Activated naive CD8-positive, alpha-beta T cell treated with anti-CD3 and anti-CD28 coated beads for 36 hours (primary cell): ENCODE data around the gene HAUS7. TPM values are rescaled to one million over a fixed set of nuclear protein-coding genes. Genes with fewer than 3 reads are reported as not detected.
"Not testable (repeated sequence)": the region's sequence is repeated elsewhere in the genome, so short reads cannot be mapped to it uniquely, and the experiment has no call there.

ENCODE experiments used
- DNase-seq: peaks from one replicate; pipeline ENCODE4 v3.0.0; 2021
- H3K27ac Mint-ChIP-seq: one replicate; pipeline ENCODE4 v1.8.0; 2022; ENCODE audit warnings: mild to moderate bottlenecking, moderate library complexity, mixed read lengths
- H3K27me3 Mint-ChIP-seq: one replicate; pipeline ENCODE4 v1.8.0; 2022; ENCODE audit warnings: mild to moderate bottlenecking, mixed read lengths
- H3K36me3 Mint-ChIP-seq: one replicate; pipeline ENCODE4 v1.8.0; 2021; ENCODE audit warnings: mild to moderate bottlenecking, mixed read lengths
- H3K4me1 Mint-ChIP-seq: one replicate; pipeline ENCODE4 v1.8.0; 2021; ENCODE audit warnings: mixed read lengths
- H3K4me3 Mint-ChIP-seq: one replicate; pipeline ENCODE4 v1.8.0; 2022; ENCODE audit warnings: mild to moderate bottlenecking, moderate library complexity, mixed read lengths
- H3K9me3 Mint-ChIP-seq: one replicate; pipeline ENCODE4 v1.8.0; 2022; ENCODE audit warnings: mixed read lengths
- total RNA-seq, 2 experiments: library from RNA; stranded (reverse); gene quantifications; one replicate each; pipeline ENCODE4 v1.2.3, GENCODE V29; 2021

HAUS7 gene
- total RNA-seq, 2 experiments from 2014 or later, result 66.4 to 67.2 TPM

- no peaks in the 10 kb centered on the region for H3K36me3 Mint-ChIP-seq
- peaks cover 7% of the 10 kb centered on the region for H3K4me1 Mint-ChIP-seq
- no peak for DNase-seq
- no peak overlapping the region for H3K27ac Mint-ChIP-seq
- H3K9me3 Mint-ChIP-seq, result no peaks in the 10 kb centered on the region
- H3K4me3 Mint-ChIP-seq, result no peak overlapping the region
- no peaks in the 10 kb centered on the region for H3K27me3 Mint-ChIP-seq
Measured at GRCh38 chrX:153409414-153410101, 60.8 kb downstream of the HAUS7 start.

- DNase-seq, result no peak
- peaks cover 7% of the 10 kb centered on the region for H3K4me1 Mint-ChIP-seq
Measured at GRCh38 chrX:153408871-153409351, 61.5 kb downstream of the HAUS7 start.

GRCh38 chrX:153408221-153408721, 62.1 kb downstream of the HAUS7 start:
- H3K9me3 Mint-ChIP-seq, result no peaks in the 10 kb centered on the region
- no peak overlapping the region for H3K27ac Mint-ChIP-seq
- H3K36me3 Mint-ChIP-seq, result no peaks in the 10 kb centered on the region
- no peak for DNase-seq
- no peaks in the 10 kb centered on the region for H3K27me3 Mint-ChIP-seq
- peaks cover 7% of the 10 kb centered on the region for H3K4me1 Mint-ChIP-seq
- H3K4me3 Mint-ChIP-seq, result no peak overlapping the region

More at GRCh38 chrX:153408871-153409351, 61.5 kb downstream of the HAUS7 start:
- Mint-ChIP-seq H3K9me3 (no peaks in the 10 kb centered on the region), H3K27me3 (no peaks in the 10 kb centered on the region), H3K36me3 (no peaks in the 10 kb centered on the region), H3K27ac (no peak overlapping the region), H3K4me3 (no peak overlapping the region)

- H3K4me3 Mint-ChIP-seq, result no peak overlapping the region
- peaks cover 7% of the 10 kb centered on the region for H3K4me1 Mint-ChIP-seq
- H3K27ac Mint-ChIP-seq, result no peak overlapping the region
- no peaks in the 10 kb centered on the region for H3K36me3 Mint-ChIP-seq
- no peaks in the 10 kb centered on the region for H3K27me3 Mint-ChIP-seq
- DNase-seq, result no peak
- no peaks in the 10 kb centered on the region for H3K9me3 Mint-ChIP-seq
Measured at GRCh38 chrX:153407736-153408135, 62.6 kb downstream of the HAUS7 start.

DNA sequence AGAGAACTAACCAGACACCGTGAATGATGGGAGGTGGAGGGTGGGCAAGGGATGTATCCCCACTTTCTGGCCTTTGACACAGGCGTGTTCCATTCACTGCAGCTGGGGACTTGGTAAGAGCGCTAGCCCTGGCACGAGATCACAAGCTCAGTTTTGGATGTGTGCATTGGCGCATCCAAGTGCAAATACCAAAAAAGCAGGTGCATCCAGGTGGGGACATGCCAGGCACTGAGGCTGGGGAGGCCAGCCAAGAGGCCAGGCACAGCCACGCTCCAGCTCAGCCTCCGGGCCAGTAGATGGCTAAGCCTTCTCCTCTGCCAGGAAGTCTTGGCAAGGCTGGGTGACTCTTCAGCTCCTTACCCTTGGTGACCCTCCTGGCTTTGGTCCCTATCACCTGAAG, 63.5 kb downstream of the HAUS7 start:
- H3K4me3 Mint-ChIP-seq, result no peak overlapping the region
- no peak for DNase-seq
- H3K9me3 Mint-ChIP-seq, result no peaks in the 10 kb centered on the region
- no peaks in the 10 kb centered on the region for H3K27me3 Mint-ChIP-seq
- no peaks in the 10 kb centered on the region for H3K36me3 Mint-ChIP-seq
- H3K27ac Mint-ChIP-seq, result no peak overlapping the region
- H3K4me1 Mint-ChIP-seq, result peaks cover 3% of the 10 kb centered on the region

GRCh38 chrX:153406011-153406410, 64.4 kb downstream of the HAUS7 start:
- DNase-seq, result no peak
- Mint-ChIP-seq H3K4me3 (no peak overlapping the region), H3K9me3 (no peaks in the 10 kb centered on the region), H3K4me1 (peaks cover 2% of the 10 kb centered on the region), H3K36me3 (no peaks in the 10 kb centered on the region), H3K27me3 (no peaks in the 10 kb centered on the region), H3K27ac (no peak overlapping the region)

GRCh38 chrX:153405426-153405825, 65.0 kb downstream of the HAUS7 start:
- no peaks in the 10 kb centered on the region for H3K36me3 Mint-ChIP-seq
- no peak overlapping the region for H3K4me3 Mint-ChIP-seq
- H3K27ac Mint-ChIP-seq, result no peak overlapping the region
- no peaks in the 10 kb centered on the region for H3K9me3 Mint-ChIP-seq
- DNase-seq, result no peak
- no peaks in the 10 kb centered on the region for H3K4me1 Mint-ChIP-seq
- H3K27me3 Mint-ChIP-seq, result no peaks in the 10 kb centered on the region

DNA sequence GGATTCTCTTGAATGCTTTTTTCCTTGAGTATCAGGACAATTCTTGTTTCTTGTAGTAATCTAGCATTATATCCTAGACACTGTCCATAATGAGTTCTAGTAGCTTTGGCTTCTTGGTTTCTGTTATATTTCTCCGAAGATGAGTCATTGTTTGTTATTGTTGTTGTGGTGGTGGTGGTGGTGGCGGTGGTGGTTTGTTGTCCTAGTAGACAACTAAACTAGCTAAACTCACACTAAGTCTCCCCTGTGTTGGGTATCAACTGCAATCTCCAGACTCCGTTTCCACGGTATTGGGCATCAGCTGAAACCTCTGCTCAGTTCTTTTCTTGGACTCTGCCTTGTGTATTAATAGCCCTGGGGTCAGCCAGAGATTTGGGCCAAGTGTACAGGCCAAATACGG, 66.0 kb downstream of the HAUS7 start:
- H3K9me3 Mint-ChIP-seq, H3K27me3 Mint-ChIP-seq, H3K36me3 Mint-ChIP-seq, H3K27ac Mint-ChIP-seq, H3K4me3 Mint-ChIP-seq, DNase-seq, H3K4me1 Mint-ChIP-seq: not testable (repeated sequence)

DNA sequence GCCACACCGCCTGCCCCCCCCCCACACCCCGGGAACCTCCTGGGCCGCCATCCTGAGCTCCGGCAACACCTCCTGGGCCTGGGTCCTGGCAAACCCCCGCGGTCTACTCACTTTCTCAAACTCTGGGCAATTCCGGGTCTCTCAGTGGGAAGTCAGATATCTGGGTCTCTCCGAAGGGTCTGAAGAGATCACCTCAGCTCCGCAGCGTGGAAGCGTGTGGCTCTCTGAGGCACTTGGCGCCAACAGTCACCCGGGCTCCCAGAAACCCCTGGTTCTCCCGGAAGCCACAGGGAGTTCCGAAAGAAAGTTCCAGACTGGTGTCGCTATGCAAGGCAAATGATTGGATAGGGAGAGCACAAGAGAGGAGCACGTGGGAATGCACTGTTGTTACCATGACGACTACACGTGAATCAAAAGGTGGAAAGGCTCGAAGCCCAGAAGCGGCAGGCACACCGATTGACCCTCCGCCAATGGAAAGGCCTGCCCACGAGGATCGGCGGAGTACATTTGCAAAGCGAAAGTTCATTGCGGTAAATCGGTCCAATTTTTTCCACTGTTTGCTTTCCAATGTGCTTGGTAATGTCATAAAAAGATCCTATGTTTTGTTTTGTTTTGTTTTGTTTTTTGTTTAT, 69.1 kb downstream of the HAUS7 start, which contains the start of gene PNMA6E:
PNMA6E (minus strand) TSS at position 218 of the 632 bp plus-strand sequence. CDS start 2,501 bp downstream, outside the sequence.
- Mint-ChIP-seq H3K27me3 (no peaks in the 10 kb centered on the region), H3K4me3 (no peak within 1 kb of the TSS), H3K36me3 (no peaks in the 10 kb centered on the region), H3K4me1 (no peaks in the 10 kb centered on the region), H3K9me3 (no peaks in the 10 kb centered on the region), H3K27ac (no peak within 1 kb of the TSS)
- no peak for DNase-seq

- no peaks in the 10 kb centered on the region for H3K27me3 Mint-ChIP-seq
- no peaks in the 10 kb centered on the region for H3K9me3 Mint-ChIP-seq
- no peak overlapping the region for H3K4me3 Mint-ChIP-seq
- no peaks in the 10 kb centered on the region for H3K4me1 Mint-ChIP-seq
- no peak overlapping the region for H3K27ac Mint-ChIP-seq
- DNase-seq, result peak; percentile 61
- H3K36me3 Mint-ChIP-seq, result no peaks in the 10 kb centered on the region
Measured at GRCh38 chrX:153400146-153401132, 69.9 kb downstream of the HAUS7 start.

GRCh38 chrX:153398275-153398960, 72.0 kb downstream of the HAUS7 start:
- H3K9me3 Mint-ChIP-seq, result no peaks in the 10 kb centered on the region
- H3K27ac Mint-ChIP-seq, result no peak overlapping the region
- H3K4me1 Mint-ChIP-seq, result no peaks in the 10 kb centered on the region
- no peak for DNase-seq
- H3K36me3 Mint-ChIP-seq, result no peaks in the 10 kb centered on the region
- no peaks in the 10 kb centered on the region for H3K27me3 Mint-ChIP-seq
- H3K4me3 Mint-ChIP-seq, result no peak overlapping the region

Other genes with a start within 250 kb of the HAUS7 start
- gene PNMA6F, start 148.8 kb downstream of the HAUS7 start, total RNA-seq, result not detected
- gene ZNF275, start 136.4 kb downstream of the HAUS7 start, total RNA-seq, result 10 to 100 TPM; 12.5 to 13.9 TPM
- gene PNMA6E, start 69.2 kb downstream of the HAUS7 start, total RNA-seq, result not detected
- gene ZFP92, start 59.1 kb downstream of the HAUS7 start, total RNA-seq, result 1 to 10 TPM; 1.3 to 1.5 TPM
- 1 to 10 TPM; 1.8 to 2.1 TPM for gene TREX2, start 24.5 kb downstream of the HAUS7 start, total RNA-seq
- not detected for gene BGN, start 24.4 kb upstream of the HAUS7 start, total RNA-seq
- not detected for gene ATP2B3, start 47.1 kb upstream of the HAUS7 start, total RNA-seq
- gene CCNQ, start 128.6 kb upstream of the HAUS7 start, total RNA-seq, result 10 to 100 TPM; 24.8 to 25.5 TPM
- gene DUSP9, start 176.6 kb upstream of the HAUS7 start, total RNA-seq, result under 1 TPM; 0.08 to 0.23 TPM
- gene PNCK, start 203.2 kb upstream of the HAUS7 start, total RNA-seq, result 1 to 10 TPM; 1.0 to 1.2 TPM
- under 1 TPM; 0.68 to 0.70 TPM for gene SLC6A8, start 217.3 kb upstream of the HAUS7 start, total RNA-seq